HG02840 (cell line): Measurements from ENCODE around the gene IQGAP1.
"Not testable (repeated sequence)": the region's sequence is repeated elsewhere in the genome, so short reads cannot be mapped to it uniquely, and the experiment has no call there.

ENCODE experiments used
- ATAC-seq: cut with Tn5 transposase; IDR thresholded peaks from one replicate; pipeline ENCODE4 v1.9.1; 2021; ENCODE audit warnings: mild to moderate bottlenecking, moderate library complexity, moderate number of reproducible peaks; ENCODE audit not compliant: unreplicated experiment, low FRiP score

Gene IQGAP1

GRCh38 chr15:90519688-90520087 lies 131.6 kb downstream of the IQGAP1 start:
- ATAC-seq, result no peak

GRCh38 chr15:90520365-90520764 lies 132.3 kb downstream of the IQGAP1 start:
- no peak for ATAC-seq

GRCh38 chr15:90523373-90523772 lies 135.3 kb downstream of the IQGAP1 start:
- no peak for ATAC-seq

- not testable (repeated sequence) for ATAC-seq
Observed at GRCh38 chr15:90524018-90524803, 136.2 kb downstream of the IQGAP1 start.

GRCh38 chr15:90529011-90529370 lies 140.9 kb downstream of the IQGAP1 start:
- ATAC-seq, result no peak

GRCh38 chr15:90529371-90530249 lies 141.6 kb downstream of the IQGAP1 start, which contains the start of gene CRTC3:
CRTC3 (plus strand) TSS chr15:90529923; CDS start chr15:90530072, 149 bp downstream.
- ATAC-seq, result peak; percentile 68

- peak; percentile 30 for ATAC-seq
Observed at GRCh38 chr15:90530250-90531051, 142.4 kb downstream of the IQGAP1 start.

- ATAC-seq, result no peak
Observed at GRCh38 chr15:90531147-90531546, 143.1 kb downstream of the IQGAP1 start.

- ATAC-seq, result no peak
Observed at GRCh38 chr15:90535254-90535653, 147.2 kb downstream of the IQGAP1 start.

GRCh38 chr15:90539789-90540188 lies 151.7 kb downstream of the IQGAP1 start:
- no peak for ATAC-seq

GRCh38 chr15:90540768-90541167 lies 152.7 kb downstream of the IQGAP1 start:
- no peak for ATAC-seq

GRCh38 chr15:90545095-90545494 lies 157.1 kb downstream of the IQGAP1 start:
- ATAC-seq, result no peak

GRCh38 chr15:90547540-90547939 lies 159.5 kb downstream of the IQGAP1 start:
- ATAC-seq, result no peak

- ATAC-seq, result peak; percentile 68
Observed at GRCh38 chr15:90550919-90551318, 162.9 kb downstream of the IQGAP1 start.
